HepG2 (cell line): ENCODE results near the gene PVRIG. TPM values are rescaled to one million over a fixed set of nuclear protein-coding genes. Genes with fewer than 3 reads are reported as not detected.
A peak's percentile ranks its signal among the peaks of the same experiment; 100 is the strongest.

Experiments used
- ATAC-seq: fragments of 200-7000 bp; cut with Tn5 transposase; 3 replicates; pipeline ENCODE4 v1.9.1; 2020; ENCODE audit warnings: mild to moderate bottlenecking, moderate library complexity
- BruUV-seq: library from RNA; stranded (reverse); fragments of 400-500 nt; replicated peaks from 2 replicates; lab custom pipeline; 2021; lab: Mats Ljungman, UMichigan
- CTCF ChIA-PET: fragments of 300-600 bp; formaldehyde crosslinking; extraction: SDS; loops from one replicate; lab custom pipeline; 2021; ENCODE audit warnings: low total read pairs, inconsistent platforms, low intra/inter-chr PET ratio; lab: Yijun Ruan, JAX
- POLR2A ChIA-PET: fragments of 350-600 bp; sonication (Branson Sonifier 250); formaldehyde crosslinking; loops from one replicate; lab custom pipeline; 2020; ENCODE audit warnings: antibody characterized with exemption, inconsistent platforms; lab: Yijun Ruan, JAX
- DNase-seq: peaks from one replicate; pipeline ENCODE4 v3.0.0-alpha.2; 2015; ENCODE audit warnings: low spot score
- FAIRE-seq: peaks from 3 replicates; lab custom pipeline; 2011; peaks lifted over from hg19 to GRCh38; lab: Jason Lieb, UNC
- H2AFZ ChIP-seq: one replicate; pipeline ENCODE4 v1.6.1; 2011; ENCODE audit warnings: low read length, inconsistent platforms
- H3K27ac ChIP-seq: fragments of 300-600 bp; 3 replicates; pipeline ENCODE4 v1.8.0; 2011; ENCODE audit warnings: mixed run types, mild to moderate bottlenecking, mixed read lengths, low read length, inconsistent platforms; ENCODE audit not compliant: insufficient read depth; ENCODE audit errors: extremely low read length
- H3K27me3 ChIP-seq, 2 experiments: fragments of 200-600 bp in 1 of 2; 2 replicates in 1 of 2; 3 replicates in 1 of 2; pipeline versions ENCODE4 v1.6.0 to v1.8.0; 2011; ENCODE audit warnings: low read length in 2 of 2, mild to moderate bottlenecking in 2 of 2, moderate library complexity in 2 of 2, inconsistent platforms in 1 of 2; ENCODE audit not compliant: insufficient read depth in 2 of 2, control insufficient read depth in 1 of 2
- H3K36me3 ChIP-seq, 2 experiments: fragments of 200-600 bp in 1 of 2; replicated peaks in 1 of 2; 2 replicates in 1 of 2; 3 replicates in 1 of 2; pipeline versions ENCODE4 v1.5.1 to v1.8.0; 2011; ENCODE audit warnings: low read length in 2 of 2, inconsistent platforms in 1 of 2; ENCODE audit not compliant: insufficient read depth in 2 of 2, control insufficient read depth in 1 of 2
- H3K4me1 ChIP-seq: 2 replicates; pipeline ENCODE4 v1.5.1; 2012; ENCODE audit warnings: low read length, inconsistent platforms; ENCODE audit not compliant: insufficient read depth
- H3K4me2 ChIP-seq: 2 replicates; pipeline ENCODE4 v1.6.0; 2011; ENCODE audit warnings: low read depth, low read length, inconsistent platforms
- H3K4me3 ChIP-seq, 3 experiments: fragments of 200-600 bp in 1 of 3; sonication (generic), shearing (Covaris generic) in 1 of 3; replicated peaks in 1 of 3; 2 replicates each; pipeline ENCODE4 v1.5.1; 2011 to 2016; ENCODE audit warnings: low read length in 3 of 3, inconsistent platforms in 2 of 3, low read depth in 2 of 3, mild to moderate bottlenecking in 2 of 3, control low read depth in 1 of 3, mixed read lengths in 1 of 3; ENCODE audit not compliant: insufficient read depth in 1 of 3
- H3K79me2 ChIP-seq: one replicate; pipeline ENCODE4 v1.6.1; 2011; ENCODE audit warnings: low read length, inconsistent platforms; ENCODE audit not compliant: insufficient read depth
- H3K9ac ChIP-seq: 2 replicates; pipeline ENCODE4 v1.6.0; 2011; ENCODE audit warnings: mild to moderate bottlenecking, low read depth, low read length, inconsistent platforms; ENCODE audit not compliant: insufficient read depth
- H3K9me3 ChIP-seq: 2 replicates; pipeline ENCODE4 v1.5.1; 2012; ENCODE audit warnings: mild to moderate bottlenecking, low read length
- H4K20me1 ChIP-seq: 2 replicates; pipeline ENCODE4 v1.6.0; 2011; ENCODE audit warnings: inconsistent platforms, mild to moderate bottlenecking, low read length, moderate library complexity; ENCODE audit not compliant: insufficient read depth
- ETS1 ChIP-seq: sonication (generic); formaldehyde crosslinking; IDR thresholded peaks from 2 replicates; pipeline ENCODE4 v1.4.0; 2020; ENCODE audit warnings: missing genetic modification reagents
- ETV6 ChIP-seq: sonication (generic); formaldehyde crosslinking; conservative IDR thresholded peaks from 2 replicates; pipeline ENCODE4 v1.4.0; 2020; ENCODE audit warnings: missing genetic modification reagents
- GABPA ChIP-seq, 2 experiments: IDR thresholded peaks; 2 replicates each; pipeline ENCODE4 v1.6.1; 2011 to 2016; ENCODE audit warnings: low read depth in 2 of 2, low read length in 1 of 2, missing biosample characterization in 1 of 2, missing genetic modification characterization in 1 of 2
- GPN1 ChIP-seq: sonication (generic); formaldehyde crosslinking; IDR thresholded peaks from 2 replicates; pipeline ENCODE4 v1.5.1; 2020; ENCODE audit warnings: missing genetic modification reagents, borderline replicate concordance
- KDM1A ChIP-seq: IDR thresholded peaks from 2 replicates; pipeline ENCODE4 v1.6.1; 2016; ENCODE audit warnings: missing compliant biosample characterization
- KLF13 ChIP-seq: sonication (generic); formaldehyde crosslinking; IDR thresholded peaks from 2 replicates; pipeline ENCODE4 v1.4.0; 2020; ENCODE audit warnings: mild to moderate bottlenecking, missing genetic modification reagents
- KLF15 ChIP-seq: sonication (generic); formaldehyde crosslinking; IDR thresholded peaks from 2 replicates; pipeline ENCODE4 v1.8.1; 2023; ENCODE audit warnings: borderline replicate concordance, mild to moderate bottlenecking, inconsistent platforms, missing genetic modification reagents, mixed read lengths
- NR2F2 ChIP-seq: IDR thresholded peaks from 2 replicates; pipeline ENCODE4 v1.6.1; 2012; ENCODE audit warnings: low read depth, inconsistent platforms, borderline replicate concordance
- PRPF4 ChIP-seq: fragments of 200-400 bp; formaldehyde crosslinking; IDR thresholded peaks from 2 replicates; pipeline ENCODE4 v1.6.1; 2016; ENCODE audit warnings: low read length, low read depth; ENCODE audit not compliant: poor library complexity, severe bottlenecking
- SNAPC4 ChIP-seq: sonication (generic); formaldehyde crosslinking; IDR thresholded peaks from 2 replicates; pipeline ENCODE4 v1.4.0; 2020; ENCODE audit warnings: mild to moderate bottlenecking, missing genetic modification reagents
- SNAPC5 ChIP-seq: sonication (generic); formaldehyde crosslinking; IDR thresholded peaks from 2 replicates; pipeline ENCODE4 v1.8.1; 2023; ENCODE audit warnings: mild to moderate bottlenecking, missing genetic modification reagents, borderline replicate concordance
- SPEN ChIP-seq: sonication (generic); formaldehyde crosslinking; IDR thresholded peaks from 2 replicates; pipeline ENCODE4 v1.5.1; 2020; ENCODE audit warnings: low read depth, mild to moderate bottlenecking, missing genetic modification reagents
- ZBTB1 ChIP-seq: sonication (generic); formaldehyde crosslinking; IDR thresholded peaks from 2 replicates; pipeline ENCODE4 v1.4.0; 2020; ENCODE audit warnings: missing genetic modification reagents, borderline replicate concordance
- ZFP36L2 ChIP-seq: sonication (generic); formaldehyde crosslinking; IDR thresholded peaks from 2 replicates; pipeline ENCODE4 v1.4.0; 2020; ENCODE audit warnings: missing genetic modification reagents
- ZNF510 ChIP-seq: sonication (generic); formaldehyde crosslinking; IDR thresholded peaks from 2 replicates; pipeline ENCODE4 v1.4.0; 2020; ENCODE audit warnings: low read depth, mild to moderate bottlenecking, missing genetic modification reagents
- ZNF639 ChIP-seq: conservative IDR thresholded peaks from 2 replicates; pipeline ENCODE4 v1.6.1; 2018; ENCODE audit warnings: missing genetic modification reagents
- WGBS: methylation state at CpG from one replicate; pipeline ENCODE4 v1.1.6; 2017; ENCODE audit warnings: low lambda C conversion rate; 5-methylcytosine and 5-hydroxymethylcytosine counted together
- in situ Hi-C: cut with HindIII; loops from 2 replicates; pipeline ENCODE4 v1.10.0; 2017; ENCODE audit warnings: low pct_unique_long_range_greater_than_20kb; ENCODE audit not compliant: extremely low pct_ligation_motif_present
- intact Hi-C: fragments of 100-400 bp; cut with micrococcal nuclease; formaldehyde crosslinking; loops from one replicate; pipeline ENCODE4 v1.10.0; 2022; ENCODE audit not compliant: unreplicated experiment
- polyA plus RNA-seq, 8 experiments: library from polyadenylated mRNA; depleted of rRNA in 3 of 8; stranded (reverse) in 7 of 8; unstranded in 1 of 8; fragments of >200 nt; fragmentation: Illumina TruSeq in 4 of 8; extraction: Trizol in 4 of 8; gene quantifications; 2 replicates each; pipeline versions ENCODE4 v1.2.1 to v1.2.3, GENCODE V29; 2011 to 2016; ENCODE audit warnings: low read depth in 4 of 8, missing spikeins in 1 of 8, mixed read lengths in 1 of 8; ENCODE audit not compliant: insufficient read depth in 1 of 8
- total RNA-seq, 5 experiments: library from RNA; depleted of rRNA; stranded (reverse); fragments of >200 nt; fragmentation: Illumina TruSeq; extraction: Trizol; gene quantifications; 2 replicates each; pipeline ENCODE4 v1.2.3, GENCODE V29; 2016; ENCODE audit warnings: low read depth in 1 of 5

PVRIG gene
- total and polyA plus RNA-seq, 2 of the 13 experiments (the other 11 are each of a cell fraction or from before 2014, with no cell fraction given), result not detected

GRCh38 chr7:100204454-100204853, 15.3 kb upstream of the PVRIG start:
- no peak for DNase-seq
- intact Hi-C loops, result no loop called here
- Histone ChIP-seq H3K4me3 (no peak overlapping the region), H3K27me3 (no peaks in the 10 kb centered on the region), H3K9ac (no peak overlapping the region), H3K9me3 (no peaks in the 10 kb centered on the region), H3K27ac (no peak overlapping the region), H3K4me2 (no peak overlapping the region), H3K36me3 (no peaks in the 10 kb centered on the region), H4K20me1 (no peaks in the 10 kb centered on the region), H2AFZ (no peak overlapping the region), H3K79me2 (no peaks in the 10 kb centered on the region), H3K4me1 (peaks cover 13% of the 10 kb centered on the region)
- in situ Hi-C loops, result no loop called here
- 63% methylated on average over 9 of the region's 9 CpGs for WGBS
- BruUV-seq, result no TSS peak
- ATAC-seq, result peak; percentile 32; the same call in 2 of the 3 replicates
- CTCF ChIA-PET, result no interaction called here
- FAIRE-seq, result no peak
- POLR2A ChIA-PET, result no interaction called here
- TF ChIP-seq KLF15 (CRISPR knock-in tag) (no peak), ZFP36L2 (no peak), SNAPC5 (no peak), SPEN (CRISPR knock-in tag) (no peak), SNAPC4 (no peak), ETS1 (CRISPR knock-in tag) (no peak), NR2F2 (no peak), ZNF639 (CRISPR knock-in tag) (no peak), GABPA (IDR thresholded peaks at IDR 0.05; ENCODE audit: low read depth, low read length) (no peak), GABPA (CRISPR knock-in tag; IDR thresholded peaks at IDR 0.05; ENCODE audit: low read depth) (no peak), KLF13 (CRISPR knock-in tag) (no peak), KDM1A (no peak), GPN1 (CRISPR knock-in tag) (no peak), ETV6 (CRISPR knock-in tag) (no peak), ZBTB1 (CRISPR knock-in tag) (no peak), ZNF510 (no peak), PRPF4 (no peak)
